ENCODE measurements around the gene PYCR2. TPM values are rescaled to one million over a fixed set of nuclear protein-coding genes. Genes with fewer than 3 reads are reported as not detected.

The PYCR2 gene
- total RNA-seq, 1 donor from 2014 or later: 38.1 TPM

DNA sequence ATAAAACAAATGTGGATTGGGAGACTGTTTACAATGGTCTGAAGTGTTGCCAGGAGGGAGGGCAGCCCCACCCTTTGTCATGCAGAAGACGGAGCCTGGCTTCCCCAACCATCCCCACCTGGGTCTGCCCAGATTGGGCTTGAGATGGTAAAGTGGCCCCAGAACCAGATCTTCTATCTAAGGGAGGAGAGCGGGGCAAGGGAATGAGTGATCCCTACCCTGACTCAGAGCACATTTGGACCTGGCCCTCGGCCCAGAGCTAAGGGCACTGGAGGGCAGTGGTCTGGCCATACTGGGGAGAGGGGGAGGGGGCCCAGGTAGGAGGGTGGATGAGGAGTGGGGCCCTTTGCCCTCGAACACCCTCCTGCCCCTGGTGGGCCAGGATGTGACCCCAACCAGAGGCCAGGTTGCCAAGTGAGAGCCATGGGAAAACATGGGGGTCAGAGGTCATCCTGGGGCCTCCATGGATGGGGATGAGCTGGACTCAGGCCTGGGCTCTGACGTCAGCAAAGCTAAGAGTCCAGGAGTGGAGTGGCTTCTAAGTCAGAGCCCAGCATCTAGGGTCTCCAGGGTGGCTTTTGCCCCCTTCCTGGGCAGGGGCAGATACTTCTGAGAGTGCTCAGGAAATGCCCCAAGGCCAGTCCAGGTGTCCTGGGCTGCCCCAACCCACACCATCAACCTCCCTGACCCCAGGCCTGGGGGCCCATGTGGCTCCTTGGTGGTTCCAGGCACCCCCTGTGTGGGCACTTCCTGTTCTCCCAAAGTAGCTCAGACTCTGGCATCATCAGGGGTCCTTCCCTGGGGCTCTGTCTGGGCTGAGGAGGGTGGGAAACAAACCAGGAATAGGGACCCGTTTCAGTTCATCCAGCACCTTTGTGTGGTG, 33.5 kb downstream of the PYCR2 start:
- H3K27ac ChIP-seq (ENCODE audit: low read depth, low read length): no peak overlapping the region
- Mint-ChIP-seq H3K27me3 (ENCODE audit: low read depth, unreplicated experiment) (peaks cover 19% of the 10 kb centered on the region), H3K36me3 (ENCODE audit: low read depth, unreplicated experiment) (peaks cover 2% of the 10 kb centered on the region), H3K4me1 (ENCODE audit: low read depth, unreplicated experiment) (peaks cover 10% of the 10 kb centered on the region), H3K9me3 (ENCODE audit: unreplicated experiment) (no peaks in the 10 kb centered on the region), H3K27ac (ENCODE audit: unreplicated experiment) (no peak overlapping the region), H3K4me3 (ENCODE audit: unreplicated experiment) (no peak overlapping the region)
- H3K27me3 ChIP-seq (ENCODE audit: insufficient read depth, low read length): no peaks in the 10 kb centered on the region
- H2AFZ ChIP-seq (ENCODE audit: low read depth, low read length): no peak overlapping the region
- H4K20me1 ChIP-seq (ENCODE audit: insufficient read depth, low read length): no peaks in the 10 kb centered on the region
- no peaks in the 10 kb centered on the region for H3K9me3 ChIP-seq (ENCODE audit: insufficient read depth, low read depth, low read length)
- no peak overlapping the region for H3K4me3 ChIP-seq (ENCODE audit: insufficient read depth, low read depth, low read length)
- FAIRE-seq (no peak), DNase-seq (ENCODE audit: low read depth) (no peak)
- H3K36me3 ChIP-seq (ENCODE audit: insufficient read depth, low read length): no peaks in the 10 kb centered on the region
- no peak overlapping the region for H3K9ac ChIP-seq (ENCODE audit: low read length)
- H3K4me1 ChIP-seq (ENCODE audit: insufficient read depth, low read length): no peaks in the 10 kb centered on the region
- H3K4me2 ChIP-seq (ENCODE audit: low read length): no peak overlapping the region
- TF ChIP-seq, protein P1, sequence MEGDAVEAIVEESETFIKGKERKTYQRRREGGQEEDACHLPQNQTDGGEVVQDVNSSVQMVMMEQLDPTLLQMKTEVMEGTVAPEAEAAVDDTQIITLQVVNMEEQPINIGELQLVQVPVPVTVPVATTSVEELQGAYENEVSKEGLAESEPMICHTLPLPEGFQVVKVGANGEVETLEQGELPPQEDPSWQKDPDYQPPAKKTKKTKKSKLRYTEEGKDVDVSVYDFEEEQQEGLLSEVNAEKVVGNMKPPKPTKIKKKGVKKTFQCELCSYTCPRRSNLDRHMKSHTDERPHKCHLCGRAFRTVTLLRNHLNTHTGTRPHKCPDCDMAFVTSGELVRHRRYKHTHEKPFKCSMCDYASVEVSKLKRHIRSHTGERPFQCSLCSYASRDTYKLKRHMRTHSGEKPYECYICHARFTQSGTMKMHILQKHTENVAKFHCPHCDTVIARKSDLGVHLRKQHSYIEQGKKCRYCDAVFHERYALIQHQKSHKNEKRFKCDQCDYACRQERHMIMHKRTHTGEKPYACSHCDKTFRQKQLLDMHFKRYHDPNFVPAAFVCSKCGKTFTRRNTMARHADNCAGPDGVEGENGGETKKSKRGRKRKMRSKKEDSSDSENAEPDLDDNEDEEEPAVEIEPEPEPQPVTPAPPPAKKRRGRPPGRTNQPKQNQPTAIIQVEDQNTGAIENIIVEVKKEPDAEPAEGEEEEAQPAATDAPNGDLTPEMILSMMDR (IDR thresholded peaks at IDR 0.05; ENCODE audit: insufficient read depth, low read depth, low read length): no peak
- TF ChIP-seq EZH2 (IDR thresholded peaks at IDR 0.05; ENCODE audit: insufficient read depth, low read length): no peak
- no peaks in the 10 kb centered on the region for H3K79me2 ChIP-seq (ENCODE audit: insufficient read depth, low read length)

DNA sequence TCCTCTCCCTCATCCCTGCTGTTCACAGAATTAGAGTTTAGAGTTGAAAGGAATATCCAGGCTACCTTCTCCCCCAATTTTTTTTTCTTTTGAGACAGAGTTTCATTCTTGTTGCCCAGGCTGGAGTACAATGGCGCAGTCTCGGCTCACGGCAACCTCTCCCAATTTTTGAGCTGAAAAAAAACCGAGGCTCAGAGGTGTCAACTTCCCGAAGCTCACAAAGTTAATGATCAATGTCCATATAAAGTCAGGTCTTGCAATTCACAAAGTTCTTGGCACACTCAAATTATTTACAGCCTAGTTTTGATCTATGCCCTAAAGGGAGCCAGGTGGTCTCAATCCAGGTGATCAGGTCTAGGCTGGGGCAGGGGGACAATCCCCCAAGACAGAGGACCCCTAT, 34.3 kb downstream of the PYCR2 start:
- no peaks in the 10 kb centered on the region for H4K20me1 ChIP-seq (ENCODE audit: insufficient read depth, low read length)
- H3K36me3 ChIP-seq (ENCODE audit: insufficient read depth, low read length): no peaks in the 10 kb centered on the region
- no peak overlapping the region for H3K27ac ChIP-seq (ENCODE audit: low read depth, low read length)
- H3K4me2 ChIP-seq (ENCODE audit: low read length): no peak overlapping the region
- Mint-ChIP-seq H3K27ac (ENCODE audit: unreplicated experiment) (no peak overlapping the region), H3K4me1 (ENCODE audit: low read depth, unreplicated experiment) (peaks cover 10% of the 10 kb centered on the region), H3K27me3 (ENCODE audit: low read depth, unreplicated experiment) (peaks cover 19% of the 10 kb centered on the region), H3K9me3 (ENCODE audit: unreplicated experiment) (no peaks in the 10 kb centered on the region), H3K4me3 (ENCODE audit: unreplicated experiment) (no peak overlapping the region), H3K36me3 (ENCODE audit: low read depth, unreplicated experiment) (peaks cover 2% of the 10 kb centered on the region)
- no peaks in the 10 kb centered on the region for H3K27me3 ChIP-seq (ENCODE audit: insufficient read depth, low read length)
- H2AFZ ChIP-seq (ENCODE audit: low read depth, low read length): no peak overlapping the region
- H3K9me3 ChIP-seq (ENCODE audit: insufficient read depth, low read depth, low read length): no peaks in the 10 kb centered on the region
- H3K79me2 ChIP-seq (ENCODE audit: insufficient read depth, low read length): no peaks in the 10 kb centered on the region
- H3K4me1 ChIP-seq (ENCODE audit: insufficient read depth, low read length): no peaks in the 10 kb centered on the region
- DNase-seq (ENCODE audit: low read depth) (no peak), FAIRE-seq (no peak)
- TF ChIP-seq, protein P1 (IDR thresholded peaks at IDR 0.05; ENCODE audit: insufficient read depth, low read depth, low read length): no peak
- TF ChIP-seq EZH2 (IDR thresholded peaks at IDR 0.05; ENCODE audit: insufficient read depth, low read length): no peak
- H3K9ac ChIP-seq (ENCODE audit: low read length): no peak overlapping the region
- H3K4me3 ChIP-seq (ENCODE audit: insufficient read depth, low read depth, low read length): no peak overlapping the region
